BJ (cell line): ENCODE data around the gene ANKS1A. TPM values are rescaled to one million over a fixed set of nuclear protein-coding genes. Genes with fewer than 3 reads are reported as not detected.

Experiments used
- CTCF ChIA-PET: fragments of 350-600 bp; formaldehyde crosslinking; extraction: SDS; loops from one replicate; lab custom pipeline; 2021; ENCODE audit warnings: antibody characterized with exemption, inconsistent platforms; lab: Yijun Ruan, JAX
- POLR2A ChIA-PET: fragments of 300-600 bp; sonication (Branson Sonifier 250); formaldehyde crosslinking; extraction: SDS; loops from one replicate; lab custom pipeline; 2021; ENCODE audit warnings: antibody characterized with exemption; lab: Charles Lee
- DNase-seq: peaks from one replicate; pipeline ENCODE4 v3.0.0-alpha.2; 2011; ENCODE audit warnings: low read depth
- H3K27me3 ChIP-seq: 2 replicates; pipeline ENCODE4 v1.6.0; 2011; ENCODE audit warnings: low read length; ENCODE audit not compliant: control insufficient read depth, insufficient read depth
- H3K36me3 ChIP-seq: 2 replicates; pipeline ENCODE4 v1.5.1; 2011; ENCODE audit warnings: low read length; ENCODE audit not compliant: control insufficient read depth, insufficient read depth
- H3K4me3 ChIP-seq: 2 replicates; pipeline ENCODE4 v1.5.1; 2011; ENCODE audit warnings: low read depth, mild to moderate bottlenecking, control low read depth, low read length
- CTCF ChIP-seq: IDR thresholded peaks from 2 replicates; pipeline ENCODE4 v1.5.1; 2011; ENCODE audit warnings: low read depth, mild to moderate bottlenecking, control low read depth, inconsistent platforms, low read length, moderate library complexity; ENCODE audit not compliant: insufficient read depth
- polyA plus RNA-seq: library from polyadenylated mRNA; depleted of rRNA; stranded (reverse); fragments of >200 nt; gene quantifications from 2 replicates; pipeline ENCODE4 v1.2.3, GENCODE V29; 2011

ANKS1A gene
- polyA plus RNA-seq, 1 experiment: 4.2 TPM

- TF ChIP-seq CTCF: no peak
- CTCF ChIA-PET: interaction anchor here (0.7 to 2.1 kb wide), 3 partner anchors 14 to 133 kb away, joined by 3 to 7 read pairs (median 5); no protein-coding TSS in a partner anchor
Measured at GRCh38 chr6:35007016-35007415, 118.0 kb downstream of the ANKS1A start.

GRCh38 chr6:35008858-35009257 lies 119.8 kb downstream of the ANKS1A start:
- no peak for DNase-seq
- Histone ChIP-seq H3K36me3 (no peaks in the 10 kb centered on the region; the same call in 1 of the 2 replicates), H3K4me3 (no peak overlapping the region), H3K27me3 (no peaks in the 10 kb centered on the region)
- CTCF ChIA-PET: interaction anchor here (1.2 to 2.1 kb wide), 3 partner anchors 16 to 131 kb away, joined by 5 to 7 read pairs (median 6); no protein-coding TSS in a partner anchor
- no peak for TF ChIP-seq CTCF
- POLR2A ChIA-PET: no interaction called here

More at GRCh38 chr6:35007016-35007415, 118.0 kb downstream of the ANKS1A start:
- Histone ChIP-seq H3K36me3 (no peaks in the 10 kb centered on the region), H3K27me3 (no peaks in the 10 kb centered on the region), H3K4me3 (no peak overlapping the region)
- POLR2A ChIA-PET: no interaction called here
- no peak for DNase-seq

GRCh38 chr6:35011096-35012041 lies 122.3 kb downstream of the ANKS1A start:
- Histone ChIP-seq H3K36me3 (no peaks in the 10 kb centered on the region; the same call in 1 of the 2 replicates), H3K4me3 (no peak overlapping the region), H3K27me3 (no peaks in the 10 kb centered on the region)
- DNase-seq: no peak
- POLR2A ChIA-PET: no interaction called here
- CTCF ChIA-PET: interaction anchor here (0.8 to 1.7 kb wide), 7 partner anchors 10 to 128 kb away, joined by 3 to 5 read pairs (median 3); no protein-coding TSS in a partner anchor
- no peak for TF ChIP-seq CTCF

- ChIA-PET POLR2A (no interaction called here), CTCF (interaction anchor here (0.6 to 1.5 kb wide), 2 partner anchors 37 to 80 kb away, joined by 3 to 4 read pairs; no protein-coding TSS in a partner anchor)
- no peak for DNase-seq
- no peaks in the 10 kb centered on the region; the same call in 1 of the 2 replicates for H3K36me3 ChIP-seq
- TF ChIP-seq CTCF: no peak
- H3K4me3 ChIP-seq: no peak overlapping the region
- H3K27me3 ChIP-seq: no peaks in the 10 kb centered on the region
Measured at GRCh38 chr6:35013701-35014100, 124.6 kb downstream of the ANKS1A start.

GRCh38 chr6:35014341-35014740 lies 125.3 kb downstream of the ANKS1A start:
- POLR2A ChIA-PET: interaction anchor here (0.6 kb wide), 1 partner anchor 192 kb away, joined by 15 read pairs; no protein-coding TSS in a partner anchor
- TF ChIP-seq CTCF: no peak
- Histone ChIP-seq H3K27me3 (no peaks in the 10 kb centered on the region), H3K4me3 (no peak overlapping the region), H3K36me3 (no peaks in the 10 kb centered on the region; the same call in 1 of the 2 replicates)
- DNase-seq: no peak
- CTCF ChIA-PET: interaction anchor here (0.6 to 1.2 kb wide), 6 partner anchors 12 to 226 kb away, joined by 3 to 5 read pairs (median 3); no protein-coding TSS in a partner anchor
